ENCODE results near the gene ELP1.
"Not testable (repeated sequence)": the region's sequence is repeated elsewhere in the genome, so short reads cannot be mapped to it uniquely, and the experiment has no call there.

Gene ELP1

GRCh38 chr9:108910914-108911313 lies 23.0 kb downstream of the ELP1 start:
- no peak for TF ChIP-seq Cebpa-rat (IDR thresholded peaks at IDR 0.05)
- H3K36me3 ChIP-seq: peaks cover 85 to 98% (median 92%) of the 10 kb centered on the region in 11 experiments
- H3K9me3 ChIP-seq (replicated peaks in 1 of 11): no peaks in the 10 kb centered on the region
- no peaks in the 10 kb centered on the region for H3K27me3 ChIP-seq
- H4K20me1 ChIP-seq: no peaks in the 10 kb centered on the region
- no peak overlapping the region for H3K4me3 ChIP-seq
- no peak overlapping the region for H3K27ac ChIP-seq
- H3K4me1 ChIP-seq: no peaks in the 10 kb centered on the region
- H3K9ac ChIP-seq: no peak overlapping the region
- H3K4me2 ChIP-seq: no peak overlapping the region

DNA sequence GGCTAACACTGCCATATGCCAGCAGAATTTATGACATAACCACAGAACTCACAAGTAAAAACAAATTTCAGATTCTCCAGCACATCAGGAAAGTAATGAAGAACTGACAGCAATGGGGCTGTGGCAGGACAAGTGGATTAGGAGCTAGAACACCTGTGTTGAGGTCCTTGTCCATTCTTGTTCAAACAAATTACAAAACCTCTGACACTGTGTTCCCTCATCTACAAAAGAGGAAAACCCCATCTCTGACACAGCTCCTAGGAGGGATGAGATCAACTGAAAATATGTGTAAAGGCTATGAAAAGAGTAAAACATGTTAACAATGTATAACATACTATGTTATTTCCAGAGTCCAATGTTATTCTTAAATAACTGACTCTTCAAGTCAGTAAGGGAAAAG lies 23.5 kb downstream of the ELP1 start:
- H3K36me3 ChIP-seq: peaks cover 86 to 98% (median 93%) of the 10 kb centered on the region in 11 experiments

GRCh38 chr9:108905494-108905893 lies 28.4 kb downstream of the ELP1 start:
- no peak overlapping the region for H3K9ac ChIP-seq
- no peak for TF ChIP-seq Cebpa-rat (IDR thresholded peaks at IDR 0.05)
- H3K27ac ChIP-seq: no peak overlapping the region
- H4K20me1 ChIP-seq: no peaks in the 10 kb centered on the region
- peaks cover 88 to 100% (median 95%) of the 10 kb centered on the region in 11 experiments for H3K36me3 ChIP-seq
- H3K9me3 ChIP-seq (replicated peaks in 1 of 11): no peaks in the 10 kb centered on the region
- no peak overlapping the region for H3K4me2 ChIP-seq
- H3K4me1 ChIP-seq: no peaks in the 10 kb centered on the region
- no peaks in the 10 kb centered on the region for H3K27me3 ChIP-seq
- H3K4me3 ChIP-seq: no peak overlapping the region

More for the DNA sequence above, 23.5 kb downstream of the ELP1 start:
- Histone ChIP-seq H3K9me3 (replicated peaks in 1 of 11) (no peaks in the 10 kb centered on the region), H3K4me1 (no peaks in the 10 kb centered on the region), H3K27ac (no peak overlapping the region), H4K20me1 (no peaks in the 10 kb centered on the region), H3K27me3 (no peaks in the 10 kb centered on the region), H3K9ac (no peak overlapping the region), H3K4me2 (no peak overlapping the region), H3K4me3 (no peak overlapping the region)
- TF ChIP-seq Cebpa-rat (IDR thresholded peaks at IDR 0.05): no peak

DNA sequence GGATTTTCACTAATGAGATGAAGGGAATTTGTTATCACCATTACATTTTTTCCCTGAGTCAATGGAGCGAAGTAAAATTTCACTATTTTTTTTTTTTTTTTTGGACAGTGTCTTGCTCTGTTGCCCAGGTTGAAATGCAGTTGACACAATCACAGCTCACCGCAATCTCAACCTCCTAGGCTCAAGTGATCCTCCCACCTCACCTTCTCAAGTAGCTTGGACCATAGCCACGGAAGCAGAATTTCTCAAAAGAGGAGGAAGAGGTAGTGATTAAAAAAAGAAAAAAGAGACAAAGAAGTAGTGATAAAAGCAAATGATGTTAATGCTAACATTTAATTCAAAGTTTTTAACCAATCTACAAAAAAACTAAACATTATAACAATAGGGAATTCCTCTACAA lies 29.8 kb downstream of the ELP1 start:
- no peak overlapping the region for H3K4me2 ChIP-seq
- no peaks in the 10 kb centered on the region for H3K9me3 ChIP-seq (replicated peaks in 1 of 11)
- no peaks in the 10 kb centered on the region for H4K20me1 ChIP-seq
- no peak overlapping the region for H3K9ac ChIP-seq
- no peaks in the 10 kb centered on the region for H3K4me1 ChIP-seq
- TF ChIP-seq Cebpa-rat (IDR thresholded peaks at IDR 0.05): no peak
- H3K36me3 ChIP-seq: peaks cover 86 to 100% (median 96%) of the 10 kb centered on the region in 11 experiments
- no peaks in the 10 kb centered on the region for H3K27me3 ChIP-seq
- H3K27ac ChIP-seq: no peak overlapping the region
- no peak overlapping the region for H3K4me3 ChIP-seq

DNA sequence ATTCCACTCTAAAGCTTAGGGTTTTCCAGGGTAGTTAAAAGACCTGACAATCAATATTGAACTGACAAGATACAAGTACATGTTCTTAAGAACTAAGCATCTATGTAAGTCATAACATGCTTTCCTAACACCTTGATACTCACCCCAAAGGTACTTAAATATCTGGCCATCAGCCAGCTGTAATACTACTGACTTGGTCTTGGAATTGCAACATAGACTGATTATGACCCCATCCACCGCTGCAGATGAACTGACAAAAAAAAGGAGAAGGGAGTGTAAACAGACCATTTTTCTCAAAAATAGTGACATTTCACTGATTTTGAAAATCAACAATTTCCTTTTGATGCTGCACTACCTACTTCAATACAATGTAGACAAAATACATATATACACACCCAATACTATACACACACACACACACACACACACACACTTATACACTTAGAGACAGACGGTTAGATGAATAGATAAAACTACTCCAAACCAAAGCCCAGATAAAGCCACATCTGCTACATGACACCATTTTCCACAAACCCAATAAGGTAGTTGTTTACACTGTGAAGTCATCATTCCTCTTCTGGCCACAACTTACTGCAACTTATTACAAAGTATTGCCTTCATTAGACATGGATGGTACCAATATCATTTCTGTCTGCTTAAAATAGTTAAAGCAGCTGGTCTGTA lies 30.4 kb downstream of the ELP1 start:
- Histone ChIP-seq H3K4me2 (no peak overlapping the region), H3K4me1 (no peaks in the 10 kb centered on the region), H4K20me1 (no peaks in the 10 kb centered on the region), H3K4me3 (no peak overlapping the region), H3K9me3 (replicated peaks in 1 of 11) (no peaks in the 10 kb centered on the region), H3K27me3 (no peaks in the 10 kb centered on the region), H3K36me3 (peaks cover 84 to 100% (median 96%) of the 10 kb centered on the region in 11 experiments), H3K9ac (no peak overlapping the region), H3K27ac (no peak overlapping the region)
- no peak for TF ChIP-seq Cebpa-rat (IDR thresholded peaks at IDR 0.05)

- TF ChIP-seq Cebpa-rat (IDR thresholded peaks at IDR 0.05): no peak
- H3K27ac ChIP-seq: no peak overlapping the region
- no peaks in the 10 kb centered on the region for H4K20me1 ChIP-seq
- H3K36me3 ChIP-seq: peaks cover 84 to 100% (median 96%) of the 10 kb centered on the region in 11 experiments
- H3K9me3 ChIP-seq (replicated peaks in 1 of 11): no peaks in the 10 kb centered on the region
- no peak overlapping the region for H3K9ac ChIP-seq
- H3K4me1 ChIP-seq: no peaks in the 10 kb centered on the region
- no peak overlapping the region for H3K4me3 ChIP-seq
- H3K4me2 ChIP-seq: no peak overlapping the region
- H3K27me3 ChIP-seq: no peaks in the 10 kb centered on the region
Measured at GRCh38 chr9:108900176-108900575, 33.7 kb downstream of the ELP1 start.

GRCh38 chr9:108899023-108899695 lies 34.8 kb downstream of the ELP1 start:
- H3K36me3 ChIP-seq: peaks cover 86 to 100% (median 96%) of the 10 kb centered on the region in 11 experiments

DNA sequence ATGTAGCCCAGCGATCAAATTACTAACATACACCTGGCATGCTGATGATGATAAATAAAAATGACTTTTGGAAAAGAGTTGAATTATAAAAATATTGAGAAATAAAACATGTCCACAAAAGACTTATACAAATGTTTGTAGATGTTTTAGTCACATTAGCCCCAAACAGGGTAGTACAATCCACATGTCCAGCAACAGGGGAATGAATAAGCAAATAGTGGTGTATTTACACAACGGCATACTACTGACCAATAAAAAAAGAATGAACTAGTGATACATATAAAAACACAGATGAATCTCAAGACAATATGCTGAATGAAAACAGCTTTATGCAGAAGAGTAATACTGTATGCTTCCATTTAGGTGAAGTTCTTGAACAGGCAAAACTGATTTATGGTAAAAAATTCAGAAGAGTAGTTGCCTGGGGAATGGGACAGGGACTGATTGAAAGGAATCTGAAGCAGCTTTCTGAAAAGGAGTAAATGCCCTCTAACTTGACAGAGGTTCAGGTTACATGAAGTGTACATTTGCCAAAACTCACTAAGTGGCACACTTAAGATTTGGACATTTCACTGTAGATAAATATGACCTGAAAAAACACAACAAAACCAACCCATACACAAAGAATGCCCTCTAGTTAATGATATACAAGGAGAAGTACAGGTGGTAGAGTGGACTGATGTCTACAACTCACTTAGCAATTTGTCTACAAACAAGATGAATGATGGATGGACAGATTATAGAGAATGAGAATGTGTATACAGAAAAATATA lies 36.4 kb downstream of the ELP1 start:
- Histone ChIP-seq H3K27me3 (no peaks in the 10 kb centered on the region), H3K4me2 (no peak overlapping the region), H3K9me3 (replicated peaks in 1 of 11) (no peaks in the 10 kb centered on the region), H3K9ac (no peak overlapping the region), H3K27ac (no peak overlapping the region), H3K36me3 (peaks cover 90 to 100% (median 98%) of the 10 kb centered on the region in 11 experiments), H3K4me3 (no peak overlapping the region), H4K20me1 (no peaks in the 10 kb centered on the region), H3K4me1 (no peaks in the 10 kb centered on the region)
- TF ChIP-seq Cebpa-rat (IDR thresholded peaks at IDR 0.05): no peak

More at GRCh38 chr9:108899023-108899695, 34.8 kb downstream of the ELP1 start:
- H3K4me2 ChIP-seq; H3K4me1 ChIP-seq; H4K20me1 ChIP-seq; H3K4me3 ChIP-seq; H3K9ac ChIP-seq; H3K27ac ChIP-seq; H3K27me3 ChIP-seq; H3K9me3 ChIP-seq (replicated peaks in 1 of 11): not testable (repeated sequence)

DNA sequence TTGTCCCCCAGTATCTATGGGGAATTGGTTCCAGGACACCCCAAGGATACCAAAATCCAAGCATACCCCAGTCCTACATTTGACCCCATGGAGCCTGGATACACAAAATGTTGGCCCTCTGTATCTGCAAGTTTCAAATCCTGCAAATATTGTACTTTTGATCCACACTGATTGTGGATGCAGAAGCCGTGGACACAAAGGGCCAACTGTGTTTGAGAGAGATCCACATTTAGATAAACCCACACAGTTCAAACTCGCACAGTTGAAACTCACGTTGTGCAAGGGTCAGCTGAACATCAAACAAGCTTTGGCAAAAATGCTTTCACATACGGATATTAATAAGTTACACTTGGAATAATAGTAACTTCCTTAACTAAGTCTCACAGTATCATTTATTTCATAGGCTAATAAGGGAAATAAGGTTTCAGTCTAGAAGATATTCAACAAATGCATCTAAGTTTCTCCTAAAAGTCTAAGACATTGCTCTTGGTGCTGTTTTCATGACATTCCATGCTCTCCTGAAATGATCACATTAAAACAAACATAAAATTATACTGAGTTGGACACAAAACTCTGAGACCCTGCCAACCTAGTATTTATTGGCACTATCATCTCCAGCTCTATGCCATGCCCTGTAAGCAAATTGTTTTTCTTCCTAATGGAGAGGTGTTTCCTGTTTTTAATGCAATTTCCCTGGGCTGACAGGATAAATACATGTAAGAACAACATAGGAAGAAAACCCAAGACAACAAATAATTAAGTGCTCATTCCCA lies 39.5 kb downstream of the ELP1 start:
- TF ChIP-seq Cebpa-rat (IDR thresholded peaks at IDR 0.05): no peak
- no peak overlapping the region for H3K4me2 ChIP-seq
- no peaks in the 10 kb centered on the region for H3K4me1 ChIP-seq
- peaks cover 93 to 100% (median 99%) of the 10 kb centered on the region in 11 experiments for H3K36me3 ChIP-seq
- H4K20me1 ChIP-seq: no peaks in the 10 kb centered on the region
- H3K9ac ChIP-seq: no peak overlapping the region
- H3K4me3 ChIP-seq: no peak overlapping the region
- H3K27ac ChIP-seq: no peak overlapping the region
- H3K27me3 ChIP-seq: no peaks in the 10 kb centered on the region
- H3K9me3 ChIP-seq (replicated peaks in 1 of 11): no peaks in the 10 kb centered on the region
